GM18861 (cell line): Measurements from ENCODE around the gene ANKDD1A.

Source experiments
- ATAC-seq: cut with Tn5 transposase; IDR thresholded peaks from one replicate; pipeline ENCODE4 v1.9.1; 2021; ENCODE audit not compliant: unreplicated experiment

Gene ANKDD1A

GRCh38 chr15:64921711-64922110 is 10.0 kb downstream of the ANKDD1A start:
- ATAC-seq: no peak

GRCh38 chr15:64923546-64923945 is 11.8 kb downstream of the ANKDD1A start:
- no peak for ATAC-seq

GRCh38 chr15:64925335-64926330 is 13.9 kb downstream of the ANKDD1A start:
- ATAC-seq: no peak

GRCh38 chr15:64926661-64927060 is 15.0 kb downstream of the ANKDD1A start:
- no peak for ATAC-seq

GRCh38 chr15:64928626-64929220 is 17.0 kb downstream of the ANKDD1A start:
- no peak for ATAC-seq

GRCh38 chr15:64930019-64930652 is 18.4 kb downstream of the ANKDD1A start:
- ATAC-seq: no peak

- no peak for ATAC-seq
These were observed 19.2 kb downstream of the ANKDD1A start for GRCh38 chr15:64930778-64931371.

- ATAC-seq: no peak
These were observed 19.7 kb downstream of the ANKDD1A start for GRCh38 chr15:64931381-64931780.

- ATAC-seq: no peak
These were observed 22.3 kb downstream of the ANKDD1A start for GRCh38 chr15:64934023-64934422.

- ATAC-seq: no peak
These were observed 26.5 kb downstream of the ANKDD1A start for GRCh38 chr15:64938192-64938591.

GRCh38 chr15:64942356-64942755 is 30.7 kb downstream of the ANKDD1A start:
- ATAC-seq: no peak

- ATAC-seq: no peak
These were observed 32.0 kb downstream of the ANKDD1A start for GRCh38 chr15:64943512-64944225.

- ATAC-seq: no peak
These were observed 33.3 kb downstream of the ANKDD1A start for GRCh38 chr15:64944961-64945360.

- ATAC-seq: no peak
These were observed 35.5 kb downstream of the ANKDD1A start for GRCh38 chr15:64947211-64947610.

GRCh38 chr15:64948916-64949315 is 37.2 kb downstream of the ANKDD1A start:
- ATAC-seq: no peak

- no peak for ATAC-seq
These were observed 37.9 kb downstream of the ANKDD1A start for GRCh38 chr15:64949383-64950186.

GRCh38 chr15:64950888-64951287 is 39.2 kb downstream of the ANKDD1A start:
- ATAC-seq: no peak

GRCh38 chr15:64951777-64952418 is 40.2 kb downstream of the ANKDD1A start:
- ATAC-seq: no peak

- no peak for ATAC-seq
These were observed 42.7 kb downstream of the ANKDD1A start for GRCh38 chr15:64954395-64954794.
